Umbilical cord (tissue), 2 donors: Measurements from ENCODE around the gene NXF1. TPM values are rescaled to one million over a fixed set of nuclear protein-coding genes. Genes with fewer than 3 reads are reported as not detected.
"Not testable (repeated sequence)": the region's sequence is repeated elsewhere in the genome, so short reads cannot be mapped to it uniquely, and the experiment has no call there.

ENCODE experiments used
- DNase-seq: peaks from one replicate; pipeline ENCODE4 v3.0.0-alpha.2; 2015; ENCODE audit warnings: low spot score
- total RNA-seq: library from RNA; depleted of rRNA; stranded (reverse); fragments of >200 nt; gene quantifications from one replicate; pipeline ENCODE4 v1.2.3, GENCODE V29; 2014; ENCODE audit warnings: low replicate concordance; ENCODE audit not compliant: insufficient read depth

NXF1 gene
- total RNA-seq, 1 donor from 2014 or later = 22.6 TPM

DNA sequence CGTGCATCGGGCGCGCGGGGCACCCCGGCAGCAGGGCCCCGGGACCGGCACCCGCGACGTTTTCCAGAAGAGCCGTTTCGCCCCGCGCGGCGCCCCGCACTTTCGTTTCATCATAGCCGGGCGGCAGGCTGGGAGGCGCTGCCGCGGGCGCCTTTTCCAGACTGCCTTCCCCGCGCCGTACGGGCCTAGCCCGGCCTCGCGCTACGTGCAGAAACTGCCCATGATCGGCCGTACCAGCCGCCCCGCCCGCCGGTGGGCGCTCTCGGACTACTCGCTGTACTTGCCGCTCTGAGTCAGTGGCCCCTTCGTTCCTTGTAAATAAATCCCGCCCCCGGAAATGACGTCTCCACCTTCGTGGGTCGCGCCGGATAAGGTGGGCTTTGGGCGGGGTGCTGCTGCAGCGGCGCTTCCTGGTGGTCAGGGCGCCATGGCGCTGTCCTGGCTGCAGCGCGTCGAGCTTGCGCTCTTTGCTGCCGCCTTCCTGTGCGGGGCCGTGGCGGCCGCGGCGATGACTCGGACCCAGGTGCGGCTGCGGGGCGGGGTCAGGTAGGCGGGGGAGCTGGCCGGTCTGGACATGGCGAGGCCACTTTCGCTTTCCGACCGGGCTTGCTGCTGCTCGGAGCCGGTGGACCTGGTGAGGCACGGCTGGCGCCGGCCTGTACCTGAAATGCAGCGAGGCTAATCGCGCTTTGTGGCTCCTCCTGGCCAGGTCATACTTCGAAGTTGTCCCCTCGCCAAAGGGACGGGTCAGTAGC is 18.1 kb downstream of the NXF1 start, which contains the start of gene TMEM179B:
TSS of gene TMEM179B (plus strand) at position 398 of the 755 bp plus-strand sequence. CDS start at position 428, 30 bp downstream.
- DNase-seq = peak; percentile 99

DNA sequence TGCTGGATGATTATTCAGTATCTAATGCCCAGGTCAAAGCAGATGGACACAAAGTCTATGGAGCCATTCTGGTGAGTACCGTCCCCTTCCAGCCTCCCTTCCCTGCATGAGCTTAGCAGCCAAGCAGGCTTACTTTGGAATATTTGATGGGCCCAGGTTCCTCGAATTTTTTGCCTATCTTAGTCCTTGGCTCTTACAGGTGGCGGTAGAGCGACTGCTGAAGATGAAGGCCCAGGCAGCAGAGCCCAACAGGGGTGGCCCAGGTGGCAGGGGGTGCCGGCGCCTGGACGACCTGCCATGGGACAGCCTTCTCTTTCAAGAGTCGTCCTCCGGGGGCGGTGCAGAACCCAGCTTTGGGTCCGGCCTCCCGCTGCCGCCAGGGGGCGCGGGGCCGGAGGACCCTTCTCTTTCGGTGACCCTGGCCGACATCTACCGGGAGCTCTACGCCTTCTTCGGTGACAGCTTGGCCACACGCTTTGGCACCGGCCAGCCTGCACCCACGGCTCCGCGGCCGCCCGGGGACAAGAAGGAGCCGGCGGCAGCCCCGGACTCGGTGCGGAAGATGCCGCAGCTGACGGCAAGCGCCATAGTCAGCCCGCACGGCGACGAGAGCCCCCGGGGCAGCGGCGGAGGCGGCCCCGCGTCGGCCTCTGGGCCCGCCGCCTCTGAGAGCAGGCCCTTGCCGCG is 18.8 kb downstream of the NXF1 start:
- DNase-seq = peak; percentile 91

DNA sequence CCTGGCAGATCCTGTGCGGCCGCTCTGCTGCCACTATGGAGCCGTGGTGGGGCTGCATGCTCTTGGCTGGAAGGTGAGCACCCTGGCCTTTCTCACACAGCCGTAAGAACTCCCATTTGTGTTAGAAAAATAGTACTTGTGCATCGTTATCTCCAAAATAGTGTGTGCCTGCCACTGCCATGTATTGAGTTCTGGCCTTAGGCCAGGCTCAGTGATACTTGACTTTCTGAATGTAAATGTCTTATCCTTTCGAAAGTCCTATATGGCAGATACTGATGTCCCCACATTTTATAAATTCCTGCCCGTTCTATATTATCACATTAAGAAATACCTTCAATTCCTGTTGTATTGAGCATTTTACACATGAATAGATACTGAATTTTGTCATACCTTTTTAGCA is 22.5 kb downstream of the NXF1 start:
- DNase-seq = no peak

DNA sequence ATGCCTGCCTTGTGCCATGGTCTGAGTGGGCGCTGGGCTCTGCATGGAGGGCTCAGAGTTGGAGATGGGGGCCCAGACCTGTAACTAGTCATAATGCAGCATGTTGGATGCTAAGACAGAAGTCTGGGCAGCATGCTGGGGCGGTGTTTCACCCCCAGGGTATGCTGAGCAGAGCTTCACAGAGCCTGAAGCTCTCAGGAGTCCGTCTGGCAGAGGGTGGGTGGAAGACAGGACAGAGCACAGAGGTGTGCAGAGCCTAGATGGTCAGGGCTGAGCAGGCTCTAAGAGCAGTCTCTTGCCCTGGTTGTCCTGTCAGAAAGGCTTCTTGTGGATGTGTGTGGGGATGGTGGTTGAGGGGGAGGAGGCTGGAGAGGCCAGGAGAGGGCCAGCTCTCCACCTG is 26.8 kb downstream of the NXF1 start:
- no peak for DNase-seq

DNA sequence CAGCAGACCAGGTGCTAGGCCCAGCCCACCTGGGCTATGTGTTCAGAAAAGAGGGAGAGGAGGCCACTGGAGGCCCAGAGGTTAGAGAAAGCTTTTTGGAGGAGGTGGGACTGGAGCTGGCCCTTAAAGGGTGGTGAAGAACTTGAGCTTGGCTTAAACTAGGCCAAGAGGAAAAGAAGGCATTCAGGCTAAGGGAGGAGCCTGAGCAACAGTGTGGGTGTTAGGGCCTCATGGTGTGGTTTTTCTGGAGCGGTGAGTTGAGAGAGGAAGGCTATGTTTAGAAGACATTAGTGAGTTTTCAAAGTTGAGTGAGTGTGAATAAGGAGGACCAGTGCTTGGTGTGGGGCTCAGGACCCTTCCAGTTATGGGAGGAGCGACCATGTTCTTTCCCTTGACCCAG is 27.9 kb downstream of the NXF1 start:
- no peak for DNase-seq

DNA sequence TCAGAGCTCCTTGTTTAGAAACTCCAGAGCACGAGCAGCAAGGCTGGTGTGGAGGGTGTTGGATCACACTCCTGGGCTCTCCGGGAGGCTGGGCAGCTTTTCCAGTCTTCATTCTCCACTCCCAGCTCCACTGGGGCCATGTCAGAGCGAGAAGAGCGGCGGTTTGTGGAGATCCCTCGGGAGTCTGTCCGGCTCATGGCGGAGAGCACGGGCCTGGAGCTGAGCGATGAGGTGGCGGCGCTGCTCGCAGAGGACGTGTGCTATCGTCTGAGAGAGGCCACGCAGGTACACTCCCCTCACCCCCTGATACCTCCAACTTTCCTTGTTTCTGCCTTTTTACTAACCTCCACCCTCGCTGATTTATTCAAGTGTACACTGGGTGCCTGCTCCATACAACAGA is 29.6 kb downstream of the NXF1 start:
- no peak for DNase-seq

DNA sequence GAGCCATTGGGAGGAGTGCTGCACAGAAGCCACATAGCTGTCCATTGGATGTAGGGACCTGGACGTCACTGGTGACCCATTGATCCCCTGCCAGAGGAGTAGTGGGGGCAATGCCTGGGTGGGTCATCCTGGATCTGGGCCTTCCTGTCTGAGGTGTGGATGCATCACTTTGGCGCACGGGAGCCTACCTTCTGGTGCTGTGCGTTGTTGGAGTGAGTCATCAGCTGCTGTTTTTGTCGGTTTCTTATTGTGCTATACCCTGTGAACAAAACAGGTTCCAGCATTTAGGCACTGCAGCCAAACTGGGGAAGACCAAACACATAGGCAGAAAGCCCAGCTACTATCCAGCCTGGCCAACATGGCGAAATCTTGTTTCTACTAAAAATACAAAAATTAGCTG is 30.8 kb downstream of the NXF1 start:
- no peak for DNase-seq

DNA sequence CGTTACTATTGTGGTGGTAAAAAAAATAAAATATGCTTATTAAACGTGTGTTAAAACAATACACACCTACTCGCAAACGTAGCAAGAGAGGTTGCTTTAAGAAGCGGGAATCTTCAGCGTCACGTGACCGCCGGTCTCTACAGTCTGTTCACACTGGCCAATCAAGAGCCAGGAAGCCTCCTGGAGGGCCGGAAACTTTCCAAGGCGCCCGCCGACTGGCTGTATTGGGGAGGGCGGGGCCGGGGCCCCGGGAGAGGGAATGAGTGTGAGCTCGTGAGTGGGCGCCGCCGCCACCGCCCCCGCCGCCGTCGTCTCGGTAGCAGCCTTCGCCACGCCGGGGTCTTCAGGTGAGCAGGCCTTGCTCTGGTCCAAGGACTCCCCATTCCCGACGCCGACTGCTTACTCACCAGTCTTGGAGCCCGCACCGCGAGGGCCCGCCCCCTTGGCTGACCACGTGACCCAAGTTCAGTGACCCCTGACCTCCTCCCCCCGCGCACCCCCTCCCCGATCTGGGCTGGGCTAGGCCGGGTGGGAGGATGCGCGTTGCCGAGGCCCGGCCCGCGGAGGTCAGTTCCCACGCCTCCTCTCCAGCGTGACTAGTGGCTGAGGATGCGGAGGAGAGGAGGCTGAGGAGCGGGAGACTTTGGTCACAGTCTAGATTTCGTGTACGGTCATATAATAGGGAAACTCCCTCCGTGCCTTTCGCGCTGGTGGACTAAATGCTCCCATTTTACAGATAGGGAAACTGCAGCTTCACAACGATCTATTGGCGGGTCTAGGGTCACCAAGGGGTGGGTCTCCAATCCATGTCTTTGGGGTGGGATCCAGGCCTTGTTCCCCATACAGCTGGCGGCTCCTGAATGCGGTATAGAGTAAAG is 33.9 kb downstream of the NXF1 start, which contains the start of gene TAF6L:
TSS of gene TAF6L (plus strand) at position 253 of the 878 bp plus-strand sequence. CDS start 4,388 bp downstream, outside the sequence.
- DNase-seq = peak; percentile 99

DNA sequence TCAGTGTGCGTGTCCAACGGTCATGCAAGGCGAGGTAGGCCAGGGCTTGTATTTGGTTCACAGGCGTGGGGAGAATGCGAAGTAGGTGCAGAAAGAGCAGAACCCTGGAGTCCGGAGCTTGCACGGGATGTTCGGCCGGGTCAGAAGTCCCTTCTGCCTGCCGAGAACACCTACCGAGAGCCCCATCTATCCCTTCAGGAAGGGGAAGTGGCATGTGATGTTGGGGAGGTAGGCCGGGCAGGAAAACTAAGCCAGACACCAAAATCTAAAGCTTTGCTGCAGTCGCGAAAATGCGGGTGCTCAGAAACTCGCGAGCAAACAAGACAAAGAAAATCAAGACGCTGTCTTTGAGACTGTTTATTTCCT is 34.5 kb downstream of the NXF1 start:
- DNase-seq = no peak

DNA sequence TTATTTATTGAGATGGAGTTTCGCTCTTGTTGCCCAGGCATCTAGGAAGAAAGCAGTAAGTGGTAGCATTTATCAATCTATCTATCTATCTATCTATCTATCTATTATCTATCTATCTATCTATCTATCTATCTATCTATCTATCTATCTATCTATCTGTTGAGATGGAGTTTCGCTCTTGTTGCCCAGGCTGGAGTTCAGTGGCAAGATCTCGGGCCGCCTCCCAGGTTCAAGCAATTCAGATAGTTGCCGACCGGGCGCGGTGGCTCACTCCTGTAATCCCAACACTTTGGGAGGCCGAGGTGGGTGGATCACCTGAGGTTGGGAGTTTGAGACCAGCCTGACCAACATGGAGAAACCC is 44.4 kb downstream of the NXF1 start:
- not testable (repeated sequence) for DNase-seq

DNA sequence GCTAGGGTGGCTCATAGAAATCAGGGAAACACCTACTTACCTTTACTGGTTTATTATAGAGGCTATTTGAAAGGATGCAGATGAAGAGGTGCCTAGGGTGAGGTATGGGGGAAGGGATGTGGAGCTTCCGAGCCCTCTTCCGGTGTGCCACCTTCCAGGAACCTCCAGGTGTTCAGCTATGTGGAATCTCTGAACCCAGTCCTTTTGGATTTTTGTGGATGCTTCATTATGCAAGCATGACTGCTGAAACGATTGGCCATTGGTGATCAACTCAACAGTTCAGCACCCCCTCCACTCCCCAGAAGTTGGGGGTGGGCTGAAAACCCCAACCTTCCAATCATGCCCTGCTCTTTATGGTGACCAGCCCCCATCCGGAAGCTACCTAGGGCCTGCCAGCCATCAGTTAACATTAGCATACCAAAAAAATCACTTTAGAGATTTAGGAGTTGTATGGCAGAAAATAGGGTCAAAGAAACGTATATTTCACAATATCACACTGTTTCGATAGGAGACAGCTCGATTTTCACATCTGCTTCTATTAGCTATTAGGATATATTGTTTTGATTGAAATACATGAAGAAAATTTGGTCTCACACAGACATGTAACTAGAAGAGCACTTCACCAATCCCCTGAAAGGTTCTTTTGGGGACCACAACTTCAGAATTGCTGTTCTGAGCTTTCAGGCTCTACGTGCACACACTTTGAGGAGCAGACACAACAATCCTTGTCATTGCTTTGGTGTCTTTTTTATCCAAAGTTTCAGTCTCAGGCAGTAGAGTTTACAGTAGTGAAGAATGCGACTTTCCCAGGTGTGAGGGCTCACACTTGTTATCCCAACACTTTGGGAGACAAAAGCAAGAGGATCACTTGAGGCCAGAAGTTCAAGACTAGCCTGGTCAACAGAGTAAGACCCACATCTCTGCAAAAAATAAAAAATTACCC is 47.1 kb downstream of the NXF1 start:
- no peak for DNase-seq

DNA sequence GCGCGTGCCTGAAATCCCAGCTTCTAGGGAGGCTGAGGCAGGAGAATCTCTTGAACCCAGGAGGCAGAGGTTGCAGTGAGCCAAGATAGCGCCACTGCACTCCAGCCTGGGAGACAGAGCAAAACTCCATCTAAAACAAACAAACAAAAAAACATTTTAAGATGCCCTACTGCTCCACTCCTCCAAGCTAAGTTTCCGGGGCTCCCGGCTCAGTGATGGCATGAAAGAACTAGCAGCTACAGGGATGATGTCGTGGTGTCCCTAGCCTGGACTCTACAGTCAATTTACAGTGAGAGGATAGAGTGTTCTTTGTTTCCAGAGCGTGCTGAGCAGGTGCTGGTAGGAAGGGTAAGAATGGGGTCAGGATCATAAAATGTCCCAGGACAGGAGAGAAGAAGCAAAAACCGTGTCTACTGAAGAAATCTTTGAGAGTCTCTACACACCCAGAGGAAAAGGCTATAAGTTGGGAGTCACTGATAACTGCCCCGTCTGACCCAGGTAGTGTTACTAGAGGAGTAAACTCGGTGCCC is 50.1 kb downstream of the NXF1 start:
- no peak for DNase-seq

DNA sequence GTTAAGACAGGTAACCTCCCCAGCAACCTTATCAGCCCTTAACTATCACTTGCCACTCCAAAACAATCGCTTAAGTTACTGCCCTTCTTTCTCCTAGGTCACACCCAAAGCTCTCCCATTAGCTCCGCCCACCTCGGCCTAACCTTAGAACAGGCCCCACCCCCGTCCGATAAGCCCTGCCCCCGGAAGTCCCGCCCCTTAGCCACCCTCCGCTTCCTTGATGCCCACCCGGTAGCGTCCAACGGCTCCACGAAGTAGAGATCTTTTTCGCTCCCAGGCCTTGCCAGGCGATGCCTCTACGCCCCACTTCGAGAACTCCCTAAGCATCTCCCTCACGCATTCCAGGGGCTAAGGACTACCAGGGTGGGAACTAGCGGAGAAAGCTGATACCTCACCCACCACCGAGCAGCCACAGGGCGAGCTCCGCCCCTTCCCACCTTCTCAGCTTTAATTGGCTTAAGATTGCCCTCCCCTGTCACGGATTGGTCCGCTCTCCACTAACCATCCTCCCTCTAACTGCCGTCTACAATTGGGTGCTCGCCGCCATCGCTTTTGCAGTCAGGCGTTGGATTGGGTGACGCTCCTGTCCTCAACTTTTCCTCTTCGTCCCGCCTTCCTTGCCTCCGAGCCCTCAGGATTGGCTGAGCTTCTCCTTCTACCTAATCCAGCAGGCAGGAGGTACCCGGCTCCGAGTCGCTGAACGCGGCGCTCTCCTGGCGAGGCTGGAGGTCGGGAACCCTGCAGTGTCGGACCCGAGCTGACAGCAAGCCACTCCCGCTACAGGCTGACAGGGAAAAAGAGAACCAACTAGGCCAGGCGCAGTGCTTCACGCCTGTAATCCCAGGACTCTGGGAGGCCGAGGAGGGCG is 51.3 kb downstream of the NXF1 start, which contains the start of gene ZBTB3:
TSS of gene ZBTB3 (minus strand) at position 425 of the 868 bp plus-strand sequence. CDS start 496 bp downstream, outside the sequence.
- DNase-seq = peak; percentile 99

DNA sequence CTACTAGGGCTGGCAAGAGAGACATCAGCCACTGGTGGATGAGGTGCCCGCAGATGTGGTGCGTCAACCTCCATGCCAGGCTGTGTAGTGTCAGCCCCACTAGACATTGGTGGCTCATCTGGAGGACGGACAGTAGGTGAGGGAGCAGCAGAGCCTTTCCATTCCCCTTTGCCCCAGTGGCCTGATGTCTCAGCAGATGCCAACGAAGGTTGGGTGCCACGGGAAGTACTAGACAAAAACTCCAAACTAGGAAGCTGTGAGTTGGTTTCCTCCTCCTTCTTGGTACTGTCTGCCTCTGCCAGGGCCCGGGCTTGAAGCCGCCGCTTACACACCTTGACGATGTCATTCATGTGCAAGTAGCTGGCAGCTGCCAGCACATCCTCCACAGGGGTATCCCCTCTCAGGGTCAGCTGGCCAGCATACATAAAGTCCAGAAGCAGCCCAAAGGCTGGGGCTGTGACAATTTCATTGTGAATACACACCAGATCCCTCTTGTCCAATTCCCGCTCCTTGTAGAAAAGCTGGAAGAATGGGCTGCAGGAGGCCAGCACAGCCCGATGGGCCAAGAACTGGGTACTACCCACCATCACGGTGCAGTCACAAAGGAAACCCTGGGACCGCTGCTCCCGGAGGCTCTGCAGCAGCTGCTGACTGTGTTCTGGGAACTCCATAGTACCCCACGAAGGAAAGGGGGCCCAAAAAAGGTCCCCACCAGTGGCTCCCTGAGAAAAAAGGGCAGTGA is 52.1 kb downstream of the NXF1 start:
- DNase-seq = no peak

DNA sequence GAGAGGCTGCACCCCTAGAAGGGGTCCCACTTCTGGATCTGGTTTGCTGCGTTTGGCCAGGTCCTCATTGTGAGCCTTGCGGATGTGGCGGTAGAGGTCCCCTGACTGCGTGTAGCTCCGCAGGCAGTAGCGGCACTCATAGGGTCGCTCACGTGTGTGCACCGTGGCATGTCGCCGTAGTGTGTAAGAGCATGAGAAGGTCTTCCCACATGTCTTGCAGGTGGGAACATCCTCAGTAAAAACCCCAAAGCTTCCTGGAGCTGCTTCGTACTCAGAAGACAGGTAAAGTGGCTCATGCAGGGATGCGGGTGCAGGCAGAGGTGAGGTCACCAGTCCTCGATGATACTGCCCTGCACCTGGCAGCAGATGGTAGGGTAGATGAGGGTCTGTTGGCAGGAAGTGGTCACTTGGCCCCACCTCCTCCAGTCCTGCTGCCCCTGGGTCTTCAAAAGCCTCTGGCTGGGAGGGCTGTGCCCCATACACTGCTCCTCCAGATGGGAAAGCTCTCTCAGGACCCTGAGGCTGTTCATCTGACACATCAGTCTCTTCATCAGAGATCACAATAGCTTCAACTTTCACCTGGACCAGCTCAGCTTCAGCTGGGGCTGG is 53.0 kb downstream of the NXF1 start:
- DNase-seq = no peak

DNA sequence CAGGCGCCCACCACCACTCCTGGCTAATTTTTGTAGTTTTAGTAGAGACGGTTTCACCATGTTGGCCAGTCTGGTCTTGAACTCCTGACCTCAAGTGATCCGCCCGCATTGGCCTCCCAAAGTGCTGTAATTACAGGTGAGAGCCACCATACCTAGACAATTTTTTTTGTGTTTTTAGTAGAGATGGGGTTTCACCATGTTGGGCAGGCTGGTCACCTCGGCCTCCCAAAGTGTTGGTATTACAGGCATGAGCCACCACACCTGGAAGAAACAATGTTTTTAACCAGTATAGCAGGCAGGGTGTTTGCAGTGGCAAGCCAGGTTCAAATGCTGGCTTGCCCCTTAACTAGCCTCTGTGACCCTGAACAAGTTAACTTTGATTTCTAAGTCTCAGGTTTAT is 55.3 kb downstream of the NXF1 start:
- not testable (repeated sequence) for DNase-seq

DNA sequence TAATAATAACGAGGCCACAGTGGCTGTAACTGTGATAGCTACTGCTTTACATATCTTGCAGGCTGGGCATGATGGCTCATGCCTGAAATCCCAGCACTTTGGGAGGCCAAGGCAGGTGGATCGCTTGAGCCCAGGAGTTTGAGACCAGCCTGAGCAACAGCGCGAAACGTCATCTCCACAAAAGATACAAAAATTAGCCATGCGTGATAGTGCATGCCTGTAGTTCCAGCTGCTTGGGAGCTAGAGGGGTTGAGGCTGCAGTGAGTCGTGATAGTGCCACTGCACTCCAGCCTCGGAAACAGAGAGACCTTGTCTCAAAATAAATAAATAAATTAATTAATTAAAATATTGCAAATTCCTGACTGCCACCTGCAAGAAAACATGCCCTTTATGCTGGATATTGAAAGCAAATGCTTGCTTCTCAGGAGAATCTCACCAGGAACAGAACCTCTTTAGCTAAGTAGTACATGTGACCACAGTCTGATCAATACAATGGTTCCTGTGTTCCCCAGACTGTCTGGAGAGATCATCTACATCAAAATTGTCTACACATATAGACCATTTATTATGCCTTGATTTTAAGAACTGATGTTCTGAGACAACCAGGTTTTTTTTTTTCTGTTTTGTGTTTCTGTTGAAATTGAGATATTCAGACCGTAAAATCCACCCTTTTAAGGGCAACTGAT is 57.6 kb downstream of the NXF1 start:
- DNase-seq = no peak
